ENCODE measurements around the gene NUDT5.

GRCh38 chr10:12214093-12214492 is 18.4 kb upstream of the NUDT5 start:
- TF ChIP-seq CTCF (IDR thresholded peaks at IDR 0.05) (no peak), POLR2AphosphoS5 (IDR thresholded peaks at IDR 0.05) (no peak), POLR2A (IDR thresholded peaks at IDR 0.05) (no peak)

Data from gastroesophageal sphincter (tissue), 3 donors.